K562 (cell line): ENCODE results near the gene VTA1. TPM values are rescaled to one million over a fixed set of nuclear protein-coding genes. Genes with fewer than 3 reads are reported as not detected.

ENCODE experiments used
- ASH1L ChIP-seq: fragments of 450-650 bp; IDR thresholded peaks from 2 replicates; pipeline ENCODE4 v1.6.1; 2018; ENCODE audit warnings: borderline replicate concordance, mild to moderate bottlenecking, low read depth; ENCODE audit not compliant: partially characterized antibody
- CBX8 ChIP-seq: fragments of 200-600 bp; sonication (generic); IDR thresholded peaks from 2 replicates; pipeline ENCODE4 v1.6.1; 2012; ENCODE audit warnings: borderline replicate concordance, mixed run types, low read depth, mild to moderate bottlenecking, moderate library complexity, mixed read lengths, low read length, control low read depth, inconsistent platforms; ENCODE audit not compliant: poor library complexity, severe bottlenecking; ENCODE audit errors: extremely low read depth
- E2F3 ChIP-seq: fragments of 250-450 bp; sonication (Bioruptor Pico); IDR thresholded peaks from 2 replicates; pipeline ENCODE4 v1.4.0; 2020; ENCODE audit warnings: mild to moderate bottlenecking
- KLF1 ChIP-seq: fragments of 450-650 bp; IDR thresholded peaks from 2 replicates; pipeline ENCODE4 v1.6.1; 2016; ENCODE audit warnings: missing genetic modification characterization, missing compliant biosample characterization
- MYC ChIP-seq, 2 experiments: fragments of 250-450 bp in 1 of 2; sonication (Bioruptor Pico) in 1 of 2; IDR thresholded peaks; 2 replicates each; pipeline versions ENCODE4 v1.5.1 to v1.6.1; 2012 to 2021; ENCODE audit warnings: low read depth in 2 of 2, borderline replicate concordance in 1 of 2, improper control_type of control experiment in 1 of 2, low read length in 1 of 2, mild to moderate bottlenecking in 1 of 2, moderate library complexity in 1 of 2
- NUFIP1 ChIP-seq: fragments of 450-650 bp; IDR thresholded peaks from 2 replicates; pipeline ENCODE4 v1.6.1; 2018; ENCODE audit not compliant: partially characterized antibody
- PHF21A ChIP-seq: fragments of 450-650 bp; IDR thresholded peaks from 2 replicates; pipeline ENCODE4 v1.6.1; 2017; ENCODE audit warnings: low read depth, borderline replicate concordance
- POU5F1 ChIP-seq: fragments of 150-350 bp; IDR thresholded peaks from 2 replicates; pipeline ENCODE4 v1.6.1; 2014; ENCODE audit warnings: borderline replicate concordance, low read length, low read depth, mild to moderate bottlenecking; ENCODE audit not compliant: partially characterized antibody
- RBM15 ChIP-seq: fragments of 200-400 bp; formaldehyde crosslinking; IDR thresholded peaks from 2 replicates; pipeline ENCODE4 v1.6.1; 2018; ENCODE audit warnings: mild to moderate bottlenecking, low read length, moderate library complexity; ENCODE audit not compliant: insufficient read depth
- TAF15 ChIP-seq: fragments of 200-400 bp; formaldehyde crosslinking; IDR thresholded peaks from 2 replicates; pipeline ENCODE4 v1.6.1; 2017; ENCODE audit warnings: mild to moderate bottlenecking, low read depth, low read length, moderate library complexity
- ZBTB1 ChIP-seq: sonication (generic); formaldehyde crosslinking; IDR thresholded peaks from 2 replicates; pipeline ENCODE4 v1.8.1; 2023; ENCODE audit warnings: missing genetic modification reagents, low read depth, mild to moderate bottlenecking, borderline replicate concordance
- ZFPM2 ChIP-seq: fragments of 250-450 bp; sonication (Bioruptor Pico); IDR thresholded peaks from 2 replicates; pipeline ENCODE4 v1.5.1; 2022; ENCODE audit warnings: mild to moderate bottlenecking
- polyA plus RNA-seq, 8 experiments: library from polyadenylated mRNA; depleted of rRNA in 4 of 8; stranded (reverse) in 5 of 8; unstranded in 3 of 8; fragments of >200 nt; fragmentation: Nextera tagmentation in 2 of 8; fragmentation: Illumina TruSeq in 1 of 8; extraction: Ambion mirVana in 2 of 8; extraction: Trizol in 1 of 8; gene quantifications; 2 replicates each; pipeline versions ENCODE4 v1.2.1 to v1.2.3, GENCODE V29; 2011 to 2014; ENCODE audit warnings: inconsistent platforms in 1 of 8, missing spikeins in 1 of 8
- total RNA-seq, 7 experiments: library from RNA; depleted of rRNA in 6 of 7; stranded (reverse); fragments of >200 nt in 6 of 7; fragmentation: Illumina TruSeq in 2 of 7; extraction: Trizol in 2 of 7; gene quantifications; 2 replicates each; pipeline versions ENCODE4 v1.2.1 to v1.2.3, GENCODE V29; 2011 to 2021; ENCODE audit warnings: low replicate concordance in 1 of 7
- TF ChIP-seq, protein P1 (sequence below): fragments of 250-450 bp; sonication (Bioruptor Pico); IDR thresholded peaks from 2 replicates; pipeline ENCODE4 v1.8.0; 2021; ENCODE audit warnings: moderate library complexity, mild to moderate bottlenecking, inconsistent platforms
- TF ChIP-seq, protein P2 (sequence below): fragments of 450-650 bp; IDR thresholded peaks from 2 replicates; pipeline ENCODE4 v1.6.1; 2017; ENCODE audit warnings: antibody characterized with exemption, mild to moderate bottlenecking

VTA1 gene
- total and polyA plus RNA-seq, 9 of the 15 experiments (the other 6 are each of a cell fraction or from before 2014, with no cell fraction given), result 47.8 to 182 (median 84.6) TPM

DNA sequence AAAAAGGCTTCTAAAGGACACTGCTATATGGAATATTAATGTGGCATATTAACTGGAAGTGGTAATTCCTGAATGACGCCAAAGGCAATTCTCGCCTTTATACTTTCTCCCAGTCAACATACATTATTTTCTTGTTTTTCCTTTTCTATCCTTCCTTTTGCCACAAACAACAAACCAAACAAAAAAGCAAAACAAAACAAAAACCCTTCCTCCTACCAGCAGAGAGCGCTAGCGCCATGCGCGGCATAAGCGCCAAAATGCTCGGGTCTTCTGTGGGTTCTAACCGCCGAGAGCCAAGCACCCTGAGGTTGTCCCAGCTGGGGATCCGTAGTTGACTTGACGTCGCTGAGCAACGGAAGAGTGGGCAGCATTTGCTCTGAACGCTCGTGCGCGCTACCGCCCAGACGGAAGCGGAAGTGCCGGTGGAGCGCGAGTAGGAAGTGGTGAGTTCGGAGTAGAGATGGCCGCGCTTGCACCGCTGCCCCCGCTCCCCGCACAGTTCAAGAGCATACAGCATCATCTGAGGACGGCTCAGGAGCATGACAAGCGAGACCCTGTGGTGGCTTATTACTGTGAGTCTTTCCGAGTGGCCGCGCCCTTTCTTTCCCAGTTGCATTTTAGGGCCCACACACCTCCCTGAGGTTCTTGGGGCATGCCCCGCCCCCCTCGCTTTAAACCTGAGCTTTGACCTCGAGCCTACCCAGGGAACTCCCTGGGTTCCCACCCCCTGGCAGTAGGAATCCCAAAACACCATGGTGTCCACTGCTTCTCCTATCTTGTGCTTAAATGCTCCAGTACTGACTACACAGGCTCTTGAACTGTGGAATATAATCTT is at the start of gene VTA1, which contains the start of gene NMBR (continued):
- TF ChIP-seq POU5F1 (peak; percentile 97), RBM15 (no peak), E2F3 (CRISPR knock-in tag) (peak; percentile 79; the same call in 1 of the 2 replicates), NUFIP1 (no peak), CBX8 (no peak), ZFPM2 (no peak), ZBTB1 (CRISPR knock-in tag) (no peak), TAF15 (no peak), KLF1 (tag) (peak; percentile 39; the same call in 1 of the 2 replicates), ASH1L (peak; percentile 73), PHF21A (peak; percentile 79; the same call in 1 of the 2 replicates), MYC (IDR thresholded peaks at IDR 0.05; ENCODE audit: low read depth, low read length) (peak; percentile 88), MYC (CRISPR knock-in tag; IDR thresholded peaks at IDR 0.05; ENCODE audit: borderline replicate concordance, low read depth) (peak; percentile 69; the same call in 1 of the 2 replicates)
- TF ChIP-seq, protein P1, sequence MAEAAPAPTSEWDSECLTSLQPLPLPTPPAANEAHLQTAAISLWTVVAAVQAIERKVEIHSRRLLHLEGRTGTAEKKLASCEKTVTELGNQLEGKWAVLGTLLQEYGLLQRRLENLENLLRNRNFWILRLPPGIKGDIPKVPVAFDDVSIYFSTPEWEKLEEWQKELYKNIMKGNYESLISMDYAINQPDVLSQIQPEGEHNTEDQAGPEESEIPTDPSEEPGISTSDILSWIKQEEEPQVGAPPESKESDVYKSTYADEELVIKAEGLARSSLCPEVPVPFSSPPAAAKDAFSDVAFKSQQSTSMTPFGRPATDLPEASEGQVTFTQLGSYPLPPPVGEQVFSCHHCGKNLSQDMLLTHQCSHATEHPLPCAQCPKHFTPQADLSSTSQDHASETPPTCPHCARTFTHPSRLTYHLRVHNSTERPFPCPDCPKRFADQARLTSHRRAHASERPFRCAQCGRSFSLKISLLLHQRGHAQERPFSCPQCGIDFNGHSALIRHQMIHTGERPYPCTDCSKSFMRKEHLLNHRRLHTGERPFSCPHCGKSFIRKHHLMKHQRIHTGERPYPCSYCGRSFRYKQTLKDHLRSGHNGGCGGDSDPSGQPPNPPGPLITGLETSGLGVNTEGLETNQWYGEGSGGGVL (CRISPR knock-in tag), result no peak
- TF ChIP-seq, protein P2, sequence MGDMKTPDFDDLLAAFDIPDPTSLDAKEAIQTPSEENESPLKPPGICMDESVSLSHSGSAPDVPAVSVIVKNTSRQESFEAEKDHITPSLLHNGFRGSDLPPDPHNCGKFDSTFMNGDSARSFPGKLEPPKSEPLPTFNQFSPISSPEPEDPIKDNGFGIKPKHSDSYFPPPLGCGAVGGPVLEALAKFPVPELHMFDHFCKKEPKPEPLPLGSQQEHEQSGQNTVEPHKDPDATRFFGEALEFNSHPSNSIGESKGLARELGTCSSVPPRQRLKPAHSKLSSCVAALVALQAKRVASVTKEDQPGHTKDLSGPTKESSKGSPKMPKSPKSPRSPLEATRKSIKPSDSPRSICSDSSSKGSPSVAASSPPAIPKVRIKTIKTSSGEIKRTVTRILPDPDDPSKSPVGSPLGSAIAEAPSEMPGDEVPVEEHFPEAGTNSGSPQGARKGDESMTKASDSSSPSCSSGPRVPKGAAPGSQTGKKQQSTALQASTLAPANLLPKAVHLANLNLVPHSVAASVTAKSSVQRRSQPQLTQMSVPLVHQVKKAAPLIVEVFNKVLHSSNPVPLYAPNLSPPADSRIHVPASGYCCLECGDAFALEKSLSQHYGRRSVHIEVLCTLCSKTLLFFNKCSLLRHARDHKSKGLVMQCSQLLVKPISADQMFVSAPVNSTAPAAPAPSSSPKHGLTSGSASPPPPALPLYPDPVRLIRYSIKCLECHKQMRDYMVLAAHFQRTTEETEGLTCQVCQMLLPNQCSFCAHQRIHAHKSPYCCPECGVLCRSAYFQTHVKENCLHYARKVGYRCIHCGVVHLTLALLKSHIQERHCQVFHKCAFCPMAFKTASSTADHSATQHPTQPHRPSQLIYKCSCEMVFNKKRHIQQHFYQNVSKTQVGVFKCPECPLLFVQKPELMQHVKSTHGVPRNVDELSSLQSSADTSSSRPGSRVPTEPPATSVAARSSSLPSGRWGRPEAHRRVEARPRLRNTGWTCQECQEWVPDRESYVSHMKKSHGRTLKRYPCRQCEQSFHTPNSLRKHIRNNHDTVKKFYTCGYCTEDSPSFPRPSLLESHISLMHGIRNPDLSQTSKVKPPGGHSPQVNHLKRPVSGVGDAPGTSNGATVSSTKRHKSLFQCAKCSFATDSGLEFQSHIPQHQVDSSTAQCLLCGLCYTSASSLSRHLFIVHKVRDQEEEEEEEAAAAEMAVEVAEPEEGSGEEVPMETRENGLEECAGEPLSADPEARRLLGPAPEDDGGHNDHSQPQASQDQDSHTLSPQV, result 0 out of 2 replicates have a peak, but pooled peaks have one; percentile 50
